Cardiac fibroblast (primary cell): Measurements from ENCODE around the gene ULK1.

Experiments
- DNase-seq, 2 donors: peaks; one replicate each; pipeline versions ENCODE4 v3.0.0 to v3.0.0-alpha.2; 2010; ENCODE audit warnings: low read depth in 2 of 2
- H3K4me3 ChIP-seq, 2 donors: replicated peaks in 1 of 2; 1 replicate in 1 of 2; 2 replicates in 1 of 2; pipeline ENCODE4 v1.5.1; 2011; ENCODE audit warnings: low read depth in 2 of 2, low read length in 2 of 2, mild to moderate bottlenecking in 2 of 2, moderate library complexity in 1 of 2
- CTCF ChIP-seq: IDR thresholded peaks from one replicate; pipeline ENCODE4 v1.5.1; 2011; ENCODE audit warnings: low read depth, mild to moderate bottlenecking, low read length, inconsistent platforms

Gene ULK1

GRCh38 chr12:131942671-131943070 is 48.2 kb downstream of the ULK1 start:
- no peak for DNase-seq
- TF ChIP-seq CTCF: no peak

GRCh38 chr12:131943389-131943788 is 49.0 kb downstream of the ULK1 start:
- no peak for DNase-seq

More at GRCh38 chr12:131942671-131943070, 48.2 kb downstream of the ULK1 start:
- no peak overlapping the region for H3K4me3 ChIP-seq

GRCh38 chr12:131943876-131944275 is 49.5 kb downstream of the ULK1 start:
- no peak overlapping the region for H3K4me3 ChIP-seq
- TF ChIP-seq CTCF: no peak
- no peak for DNase-seq

More at GRCh38 chr12:131943389-131943788, 49.0 kb downstream of the ULK1 start:
- no peak overlapping the region for H3K4me3 ChIP-seq
- TF ChIP-seq CTCF: no peak

- no peak overlapping the region for H3K4me3 ChIP-seq
- DNase-seq: no peak
- TF ChIP-seq CTCF: no peak
These were observed 50.3 kb downstream of the ULK1 start for GRCh38 chr12:131944601-131945251.

GRCh38 chr12:131946757-131947156 is 52.3 kb downstream of the ULK1 start:
- no peak overlapping the region for H3K4me3 ChIP-seq
- no peak for DNase-seq
- no peak for TF ChIP-seq CTCF

- no peak overlapping the region for H3K4me3 ChIP-seq
- no peak for DNase-seq
These were observed 53.1 kb downstream of the ULK1 start for GRCh38 chr12:131947482-131948027.

More at GRCh38 chr12:131947482-131948027, 53.1 kb downstream of the ULK1 start:
- TF ChIP-seq CTCF: no peak
